Neural cell (in vitro differentiated cells): ENCODE data around the gene ATAD2B. TPM values are rescaled to one million over a fixed set of nuclear protein-coding genes. Genes with fewer than 3 reads are reported as not detected.

Experiments used
- H2AFZ ChIP-seq: fragments of 200-600, 300-800 bp; sonication (generic), shearing (Covaris generic); 2 replicates; pipeline ENCODE4 v1.6.0; 2014; ENCODE audit warnings: low read depth, mild to moderate bottlenecking, antibody characterized with exemption, low read length, moderate library complexity
- H3F3A ChIP-seq: fragments of 200-600 bp; shearing (Covaris generic); 2 replicates; pipeline ENCODE4 v1.6.1; 2016; ENCODE audit warnings: mild to moderate bottlenecking, moderate library complexity, mixed read lengths, antibody characterized with exemption, low read length; ENCODE audit not compliant: insufficient read depth, poor library complexity, severe bottlenecking
- H3K27ac ChIP-seq: fragments of 200-600, 300-800 bp; sonication (generic), shearing (Covaris generic); 2 replicates; pipeline ENCODE4 v1.5.1; 2014; ENCODE audit warnings: mild to moderate bottlenecking, low read length, moderate library complexity
- H3K27me3 ChIP-seq: fragments of 300-800, 200-600 bp; sonication (generic), shearing (Covaris generic); 2 replicates; pipeline ENCODE4 v1.6.0; 2014; ENCODE audit warnings: mild to moderate bottlenecking, low read depth, low read length, moderate library complexity; ENCODE audit not compliant: insufficient read depth
- H3K36me3 ChIP-seq: fragments of 300-800, 200-600 bp; sonication (generic), shearing (Covaris generic); 2 replicates; pipeline ENCODE4 v1.5.1; 2014; ENCODE audit warnings: mild to moderate bottlenecking, antibody characterized with exemption, low read length, moderate library complexity; ENCODE audit not compliant: insufficient read depth
- H3K4me2 ChIP-seq: fragments of 300-800, 200-600 bp; sonication (generic), shearing (Covaris generic); 2 replicates; pipeline ENCODE4 v1.6.0; 2014; ENCODE audit warnings: mild to moderate bottlenecking, low read length
- H3K4me3 ChIP-seq: fragments of 300-800, 200-600 bp; sonication (generic), shearing (Covaris generic); 2 replicates; pipeline ENCODE4 v1.5.1; 2014; ENCODE audit warnings: mild to moderate bottlenecking, low read length, moderate library complexity
- H3K79me2 ChIP-seq: fragments of 200-600 bp; shearing (Covaris generic); replicated peaks from 2 replicates; pipeline ENCODE4 v1.6.0; 2014; ENCODE audit warnings: mild to moderate bottlenecking, low read length, moderate library complexity; ENCODE audit not compliant: insufficient read depth
- H3K9ac ChIP-seq: fragments of 300-800, 200-600 bp; sonication (generic), shearing (Covaris generic); 2 replicates; pipeline ENCODE4 v1.6.1; 2016; ENCODE audit warnings: mild to moderate bottlenecking, low read length, mixed read lengths
- H3K9me2 ChIP-seq: fragments of 200-600 bp; shearing (Covaris generic); 2 replicates; pipeline ENCODE4 v1.6.1; 2016; ENCODE audit warnings: mild to moderate bottlenecking, low read length, mixed read lengths; ENCODE audit not compliant: insufficient read depth
- H3K9me3 ChIP-seq: fragments of 200-600, 300-800 bp; sonication (generic), shearing (Covaris generic); 2 replicates; pipeline ENCODE4 v1.6.1; 2016; ENCODE audit warnings: mild to moderate bottlenecking, mixed run types, low read length, moderate library complexity, mixed read lengths
- H4K20me1 ChIP-seq: fragments of 200-600 bp; shearing (Covaris generic); 2 replicates; pipeline ENCODE4 v1.6.1; 2016; ENCODE audit warnings: mild to moderate bottlenecking, mixed run types; ENCODE audit not compliant: insufficient read depth
- EP300 ChIP-seq: fragments of 450-650 bp; conservative IDR thresholded peaks from 2 replicates; pipeline ENCODE4 v1.6.1; 2014; ENCODE audit warnings: antibody characterized with exemption, mild to moderate bottlenecking, moderate library complexity; ENCODE audit not compliant: poor library complexity, severe bottlenecking
- EZH2 ChIP-seq: fragments of 200-600, 300-800 bp; shearing (Covaris generic), sonication (generic); IDR thresholded peaks from 2 replicates; pipeline ENCODE4 v1.6.1; 2014; ENCODE audit warnings: antibody characterized with exemption, low read length, borderline replicate concordance, mild to moderate bottlenecking; ENCODE audit not compliant: insufficient read depth, poor library complexity, severe bottlenecking
- POLR2AphosphoS5 ChIP-seq: IDR thresholded peaks from 2 replicates; pipeline ENCODE4 v1.6.1; 2012
- RAD21 ChIP-seq: fragments of 450-650 bp; conservative IDR thresholded peaks from 2 replicates; pipeline ENCODE4 v1.6.1; 2014; ENCODE audit warnings: antibody characterized with exemption, mild to moderate bottlenecking, moderate library complexity
- SMC3 ChIP-seq: fragments of 450-650 bp; conservative IDR thresholded peaks from 2 replicates; pipeline ENCODE4 v1.6.1; 2014; ENCODE audit warnings: antibody characterized with exemption, mild to moderate bottlenecking, moderate library complexity; ENCODE audit not compliant: poor library complexity
- TAF1 ChIP-seq: IDR thresholded peaks from 2 replicates; pipeline ENCODE4 v1.6.1; 2012; ENCODE audit warnings: low read depth
- polyA plus RNA-seq: library from polyadenylated mRNA; depleted of rRNA; stranded (reverse); fragments of >200 nt; gene quantifications from 2 replicates; pipeline ENCODE4 v1.2.3, GENCODE V29; 2014
- TF ChIP-seq, protein P1 (sequence below): fragments of 450-650 bp; IDR thresholded peaks from 2 replicates; pipeline ENCODE4 v1.5.1; 2014; ENCODE audit warnings: antibody characterized with exemption, mild to moderate bottlenecking, moderate library complexity; ENCODE audit not compliant: poor library complexity, severe bottlenecking
- TF ChIP-seq, protein P2 (sequence below): IDR thresholded peaks from 2 replicates; pipeline ENCODE4 v1.6.1; 2012; ENCODE audit warnings: borderline replicate concordance

Gene ATAD2B
- polyA plus RNA-seq, 1 donor from 2014 or later, result 37.6 TPM

DNA sequence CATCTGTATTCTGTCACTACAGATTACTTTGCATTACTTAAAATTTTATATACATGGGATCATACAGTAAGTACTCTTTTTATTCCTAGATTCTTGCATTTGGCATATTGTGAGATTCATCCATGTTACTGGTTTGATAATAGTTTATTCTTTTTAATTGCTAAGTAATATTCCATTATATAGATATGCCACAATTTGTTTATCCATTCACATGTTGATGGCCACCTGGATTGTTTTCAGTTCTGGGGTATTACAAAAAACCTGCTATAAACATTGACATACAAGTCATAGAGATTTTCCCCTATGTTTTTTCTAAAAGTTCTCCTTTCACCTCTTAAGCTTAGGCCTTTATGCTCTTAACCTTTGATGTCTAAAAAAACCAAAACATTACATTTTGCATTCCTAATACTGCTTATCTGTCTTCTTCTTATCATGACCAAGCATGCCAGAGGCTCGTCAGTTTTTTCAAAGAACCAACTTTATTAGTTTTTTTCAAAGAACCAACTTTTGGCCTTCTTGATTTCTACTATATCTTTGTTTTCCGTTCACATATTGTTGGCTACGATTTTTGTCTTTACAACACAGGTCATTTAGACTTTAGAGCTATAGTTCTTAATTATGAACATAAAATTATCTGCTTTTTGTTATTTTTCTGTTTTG lies 86.9 kb downstream of the ATAD2B start:
- Histone ChIP-seq H3K36me3 (peaks cover 4% of the 10 kb centered on the region), H3K9ac (no peak overlapping the region), H3K79me2 (no peaks in the 10 kb centered on the region), H3K27ac (no peak overlapping the region), H3K27me3 (no peaks in the 10 kb centered on the region), H3F3A (no peaks in the 10 kb centered on the region), H2AFZ (no peak overlapping the region), H4K20me1 (no peaks in the 10 kb centered on the region), H3K4me2 (no peak overlapping the region), H3K9me2 (no peaks in the 10 kb centered on the region), H3K9me3 (peaks cover 3% of the 10 kb centered on the region), H3K4me3 (no peak overlapping the region)
- TF ChIP-seq, protein P1, sequence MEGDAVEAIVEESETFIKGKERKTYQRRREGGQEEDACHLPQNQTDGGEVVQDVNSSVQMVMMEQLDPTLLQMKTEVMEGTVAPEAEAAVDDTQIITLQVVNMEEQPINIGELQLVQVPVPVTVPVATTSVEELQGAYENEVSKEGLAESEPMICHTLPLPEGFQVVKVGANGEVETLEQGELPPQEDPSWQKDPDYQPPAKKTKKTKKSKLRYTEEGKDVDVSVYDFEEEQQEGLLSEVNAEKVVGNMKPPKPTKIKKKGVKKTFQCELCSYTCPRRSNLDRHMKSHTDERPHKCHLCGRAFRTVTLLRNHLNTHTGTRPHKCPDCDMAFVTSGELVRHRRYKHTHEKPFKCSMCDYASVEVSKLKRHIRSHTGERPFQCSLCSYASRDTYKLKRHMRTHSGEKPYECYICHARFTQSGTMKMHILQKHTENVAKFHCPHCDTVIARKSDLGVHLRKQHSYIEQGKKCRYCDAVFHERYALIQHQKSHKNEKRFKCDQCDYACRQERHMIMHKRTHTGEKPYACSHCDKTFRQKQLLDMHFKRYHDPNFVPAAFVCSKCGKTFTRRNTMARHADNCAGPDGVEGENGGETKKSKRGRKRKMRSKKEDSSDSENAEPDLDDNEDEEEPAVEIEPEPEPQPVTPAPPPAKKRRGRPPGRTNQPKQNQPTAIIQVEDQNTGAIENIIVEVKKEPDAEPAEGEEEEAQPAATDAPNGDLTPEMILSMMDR, result no peak
- TF ChIP-seq SMC3, result no peak
- TF ChIP-seq RAD21, result no peak
- no peak for TF ChIP-seq TAF1
- no peak for TF ChIP-seq POLR2AphosphoS5

DNA sequence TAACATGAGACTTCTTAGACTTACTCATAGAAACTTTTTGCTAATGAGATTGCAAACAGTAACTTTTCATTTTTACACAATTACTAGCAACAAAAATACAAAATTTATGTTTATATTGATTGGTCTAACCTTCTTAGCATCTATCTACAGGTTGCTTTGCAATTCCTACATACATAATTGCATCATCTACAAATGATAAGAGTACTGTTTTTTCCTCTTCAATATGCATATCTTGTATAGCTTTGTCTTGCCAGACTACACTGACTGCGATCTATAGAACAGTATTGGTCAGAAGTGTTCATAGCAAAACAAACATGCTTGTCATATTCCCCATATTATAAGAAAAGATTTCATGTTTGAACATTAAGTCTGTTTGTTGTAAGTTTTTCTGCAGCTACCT lies 87.9 kb downstream of the ATAD2B start:
- no peak overlapping the region for H3K27ac ChIP-seq

More for the DNA sequence above, 87.9 kb downstream of the ATAD2B start:
- Histone ChIP-seq H3K27me3 (no peaks in the 10 kb centered on the region), H3K9ac (no peak overlapping the region), H3K9me3 (peaks cover 3% of the 10 kb centered on the region), H3K9me2 (no peaks in the 10 kb centered on the region), H2AFZ (no peak overlapping the region), H3K4me3 (no peak overlapping the region), H3F3A (no peaks in the 10 kb centered on the region), H4K20me1 (no peaks in the 10 kb centered on the region), H3K79me2 (no peaks in the 10 kb centered on the region), H3K36me3 (peaks cover 4% of the 10 kb centered on the region), H3K4me2 (no peak overlapping the region)
- no peak for TF ChIP-seq POLR2AphosphoS5
- no peak for TF ChIP-seq EP300
- TF ChIP-seq TAF1, result no peak
- no peak for TF ChIP-seq RAD21
- no peak for TF ChIP-seq EZH2
- TF ChIP-seq, protein P1, result no peak
- TF ChIP-seq, protein P2, sequence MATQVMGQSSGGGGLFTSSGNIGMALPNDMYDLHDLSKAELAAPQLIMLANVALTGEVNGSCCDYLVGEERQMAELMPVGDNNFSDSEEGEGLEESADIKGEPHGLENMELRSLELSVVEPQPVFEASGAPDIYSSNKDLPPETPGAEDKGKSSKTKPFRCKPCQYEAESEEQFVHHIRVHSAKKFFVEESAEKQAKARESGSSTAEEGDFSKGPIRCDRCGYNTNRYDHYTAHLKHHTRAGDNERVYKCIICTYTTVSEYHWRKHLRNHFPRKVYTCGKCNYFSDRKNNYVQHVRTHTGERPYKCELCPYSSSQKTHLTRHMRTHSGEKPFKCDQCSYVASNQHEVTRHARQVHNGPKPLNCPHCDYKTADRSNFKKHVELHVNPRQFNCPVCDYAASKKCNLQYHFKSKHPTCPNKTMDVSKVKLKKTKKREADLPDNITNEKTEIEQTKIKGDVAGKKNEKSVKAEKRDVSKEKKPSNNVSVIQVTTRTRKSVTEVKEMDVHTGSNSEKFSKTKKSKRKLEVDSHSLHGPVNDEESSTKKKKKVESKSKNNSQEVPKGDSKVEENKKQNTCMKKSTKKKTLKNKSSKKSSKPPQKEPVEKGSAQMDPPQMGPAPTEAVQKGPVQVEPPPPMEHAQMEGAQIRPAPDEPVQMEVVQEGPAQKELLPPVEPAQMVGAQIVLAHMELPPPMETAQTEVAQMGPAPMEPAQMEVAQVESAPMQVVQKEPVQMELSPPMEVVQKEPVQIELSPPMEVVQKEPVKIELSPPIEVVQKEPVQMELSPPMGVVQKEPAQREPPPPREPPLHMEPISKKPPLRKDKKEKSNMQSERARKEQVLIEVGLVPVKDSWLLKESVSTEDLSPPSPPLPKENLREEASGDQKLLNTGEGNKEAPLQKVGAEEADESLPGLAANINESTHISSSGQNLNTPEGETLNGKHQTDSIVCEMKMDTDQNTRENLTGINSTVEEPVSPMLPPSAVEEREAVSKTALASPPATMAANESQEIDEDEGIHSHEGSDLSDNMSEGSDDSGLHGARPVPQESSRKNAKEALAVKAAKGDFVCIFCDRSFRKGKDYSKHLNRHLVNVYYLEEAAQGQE, result no peak
